GM19239 (cell line): ENCODE results near the gene SKA2.
"Not testable (repeated sequence)": the region's sequence is repeated elsewhere in the genome, so short reads cannot be mapped to it uniquely, and the experiment has no call there.

Source experiments
- DNase-seq: peaks from one replicate; pipeline ENCODE4 v3.0.0; 2011; ENCODE audit warnings: low spot score; ENCODE audit not compliant: insufficient read length
- FAIRE-seq: peaks from 2 replicates; lab custom pipeline; 2011; peaks lifted over from hg19 to GRCh38; lab: Jason Lieb, UNC

Gene SKA2

DNA sequence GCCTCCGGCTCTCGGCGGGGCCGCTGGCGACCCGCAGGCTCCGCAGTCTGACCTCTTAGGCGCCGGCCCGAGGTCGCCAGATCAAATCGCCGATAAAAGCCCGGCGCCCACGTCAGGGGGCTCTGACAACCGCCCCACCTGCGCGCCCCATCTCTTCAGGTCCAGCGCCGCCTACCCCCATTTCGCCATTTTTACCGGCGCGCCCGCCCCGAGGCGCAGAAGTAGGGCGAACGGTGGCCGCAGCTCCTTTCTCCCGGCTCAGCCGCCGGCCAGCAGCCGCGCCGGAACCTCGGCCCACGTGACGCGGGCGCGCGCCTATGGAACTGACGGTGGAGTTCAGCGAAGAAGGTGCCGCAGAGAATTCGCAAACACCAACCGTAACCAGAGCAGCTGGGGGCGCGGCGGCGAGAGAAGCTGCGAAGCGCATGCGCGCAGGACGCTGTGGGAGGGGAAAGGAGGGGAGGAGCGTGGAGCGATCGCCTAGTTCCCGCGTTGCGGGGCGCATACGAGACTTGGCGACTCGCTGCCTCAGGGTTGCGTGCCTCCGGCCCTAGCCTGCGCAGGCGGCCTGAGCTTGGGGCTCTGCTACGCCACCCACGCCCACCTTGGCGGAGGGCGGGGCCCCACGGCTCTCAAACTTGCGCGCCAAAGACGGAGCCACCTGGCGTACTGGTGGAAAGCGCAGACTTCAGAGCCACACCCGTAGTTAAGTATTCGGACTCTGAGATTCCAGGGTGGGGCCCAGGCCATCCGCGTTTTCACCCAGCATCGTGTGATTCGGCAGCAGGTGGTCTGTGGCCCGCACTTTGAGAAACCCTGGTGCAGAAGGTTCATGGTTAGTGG is 48.3 kb downstream of the SKA2 start, which contains the start of gene TRIM37:
Gene TRIM37, minus strand, starts transcription at position 418 of the 843 bp plus-strand sequence. CDS start 419 bp downstream, outside the sequence.
- DNase-seq (peak; percentile 91), FAIRE-seq (peak; percentile 93)

- DNase-seq = no peak
- FAIRE-seq = peak; percentile 61
Observed at GRCh38 chr17:59105852-59106462, 49.0 kb downstream of the SKA2 start.

- FAIRE-seq = no peak
Observed at GRCh38 chr17:59101178-59101577, 53.8 kb downstream of the SKA2 start.

GRCh38 chr17:59097876-59098275 is 57.1 kb downstream of the SKA2 start:
- no peak for DNase-seq
- FAIRE-seq = no peak

More at GRCh38 chr17:59101178-59101577, 53.8 kb downstream of the SKA2 start:
- no peak for DNase-seq

GRCh38 chr17:59094861-59095530 is 60.0 kb downstream of the SKA2 start:
- FAIRE-seq (no peak), DNase-seq (no peak)

DNA sequence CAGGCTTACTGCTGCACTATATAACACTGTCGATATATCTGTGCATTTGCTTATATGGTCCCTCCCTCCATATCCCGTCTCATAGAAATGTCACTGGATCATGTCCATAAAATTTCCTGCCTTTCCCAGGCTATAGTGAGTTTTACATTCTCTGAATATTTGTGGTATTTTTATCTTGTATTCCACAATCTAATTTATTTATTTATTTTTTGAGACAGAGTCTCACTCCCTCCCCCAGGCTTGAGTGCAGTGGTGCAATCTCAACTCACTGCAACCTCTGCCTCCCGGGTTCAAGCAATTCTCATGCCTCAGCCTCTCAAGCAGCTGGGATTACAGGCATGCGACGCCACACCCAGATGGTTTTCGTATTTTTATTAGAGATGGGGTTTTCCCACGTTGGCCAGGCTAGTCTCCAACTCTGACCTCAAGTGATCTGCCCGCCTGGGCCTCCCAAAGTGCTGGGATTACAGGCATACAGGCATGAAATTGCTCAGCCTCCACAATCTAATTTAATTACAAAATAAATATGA is 61.2 kb downstream of the SKA2 start:
- FAIRE-seq (no peak), DNase-seq (no peak)

DNA sequence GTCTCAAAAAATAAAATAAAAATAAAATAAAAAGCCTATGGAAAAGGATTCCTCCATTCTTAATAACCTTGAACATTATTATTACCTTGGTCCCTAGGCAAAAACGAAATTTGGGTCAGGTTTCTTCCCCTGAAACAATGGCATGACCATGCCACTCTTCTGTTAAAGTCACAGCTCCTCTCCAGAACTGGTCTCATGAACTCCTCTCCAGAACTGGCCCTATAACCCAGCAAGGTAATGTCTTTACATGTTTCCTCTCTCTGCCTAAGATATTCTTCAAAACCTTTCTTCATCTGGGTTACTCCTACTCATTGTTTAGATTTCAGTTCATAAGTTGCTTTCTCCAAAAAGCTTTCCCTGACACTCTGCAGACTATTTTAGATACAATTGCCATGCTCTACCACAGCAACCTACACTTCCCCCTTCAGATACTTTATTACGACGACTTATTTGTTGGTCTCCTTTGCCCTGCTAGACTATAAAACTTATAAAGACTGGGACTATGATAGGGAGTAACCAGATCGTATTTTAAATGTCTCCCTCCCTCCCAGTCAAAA is 61.8 kb downstream of the SKA2 start:
- DNase-seq (no peak), FAIRE-seq (no peak)

- not testable (repeated sequence) for FAIRE-seq, DNase-seq
Observed at GRCh38 chr17:59090593-59090992, 64.4 kb downstream of the SKA2 start.

DNA sequence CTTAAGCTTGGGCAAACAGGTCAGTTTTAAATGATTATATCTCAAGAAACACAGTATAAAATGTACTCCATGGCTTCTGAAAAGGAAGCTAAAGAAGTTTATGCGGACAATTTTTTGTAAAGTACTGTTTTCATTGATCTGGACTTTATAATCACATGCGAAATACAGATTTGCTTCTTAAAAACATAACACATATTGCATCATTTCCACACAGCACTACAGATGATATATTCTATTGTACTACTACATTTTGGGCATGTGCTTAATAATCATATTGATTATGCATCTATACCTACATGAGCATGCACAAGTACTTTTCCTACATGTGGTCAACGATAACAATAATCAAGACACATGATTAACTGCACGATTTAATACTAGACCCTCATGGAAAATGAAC is 70.8 kb downstream of the SKA2 start:
- FAIRE-seq = no peak
- no peak for DNase-seq

DNA sequence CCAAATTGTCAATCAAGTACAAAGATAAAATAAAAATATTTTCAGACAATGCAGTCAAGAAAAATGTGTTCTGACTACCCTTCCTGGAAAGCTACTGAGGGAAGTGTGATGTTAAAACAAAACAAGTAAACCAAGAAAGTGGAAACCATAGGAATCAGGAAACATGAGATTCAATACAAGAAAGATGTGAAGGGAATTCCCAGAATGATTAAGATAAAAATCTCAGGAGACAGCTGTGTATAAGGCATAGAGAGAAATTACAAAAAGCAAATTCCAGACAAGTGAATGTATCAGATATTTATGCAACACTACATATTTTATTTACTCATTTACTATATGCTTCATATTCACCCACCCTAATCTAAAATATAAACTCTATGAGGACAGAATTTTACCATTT is 80.5 kb downstream of the SKA2 start:
- DNase-seq (no peak), FAIRE-seq (no peak)

DNA sequence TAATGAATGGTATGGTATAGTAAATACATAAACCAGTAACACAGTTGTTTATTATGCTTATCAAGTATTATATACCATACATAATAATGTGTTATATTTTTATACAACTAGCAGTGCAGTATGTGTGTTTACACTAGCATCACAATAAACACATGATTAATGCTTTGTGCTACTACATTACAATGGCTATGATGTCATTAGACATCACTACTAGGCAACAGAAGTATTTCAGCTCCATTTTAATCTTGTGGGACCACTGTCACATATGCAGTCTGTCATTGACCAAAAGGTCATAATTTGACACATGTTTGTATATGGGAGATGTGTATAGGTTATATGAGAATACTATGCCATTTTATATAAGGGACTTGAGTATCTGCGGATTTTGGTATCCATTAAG is 81.0 kb downstream of the SKA2 start:
- FAIRE-seq = no peak
- DNase-seq = no peak

- no peak for FAIRE-seq
- DNase-seq = no peak
Observed at GRCh38 chr17:59069856-59070255, 85.1 kb downstream of the SKA2 start.

DNA sequence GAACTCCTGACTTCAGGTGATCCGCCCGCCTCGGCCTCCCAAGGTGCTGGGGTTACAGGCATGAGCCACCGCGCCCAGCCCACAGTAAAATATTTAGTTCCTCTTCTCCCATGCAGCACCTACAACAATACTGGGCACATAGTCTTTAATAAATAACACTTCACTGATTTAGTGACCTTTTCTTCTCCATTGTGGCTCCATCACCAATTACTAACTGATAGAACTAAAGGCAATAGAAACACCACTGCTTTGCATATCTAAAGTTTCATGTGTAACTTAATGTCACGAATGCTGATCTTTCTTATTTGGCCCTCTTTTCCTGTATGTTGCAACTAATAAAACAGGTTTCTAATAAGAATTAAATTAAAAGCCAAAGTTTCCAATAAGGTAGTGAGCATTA is 87.2 kb downstream of the SKA2 start:
- DNase-seq (no peak), FAIRE-seq (peak; percentile 80)

DNA sequence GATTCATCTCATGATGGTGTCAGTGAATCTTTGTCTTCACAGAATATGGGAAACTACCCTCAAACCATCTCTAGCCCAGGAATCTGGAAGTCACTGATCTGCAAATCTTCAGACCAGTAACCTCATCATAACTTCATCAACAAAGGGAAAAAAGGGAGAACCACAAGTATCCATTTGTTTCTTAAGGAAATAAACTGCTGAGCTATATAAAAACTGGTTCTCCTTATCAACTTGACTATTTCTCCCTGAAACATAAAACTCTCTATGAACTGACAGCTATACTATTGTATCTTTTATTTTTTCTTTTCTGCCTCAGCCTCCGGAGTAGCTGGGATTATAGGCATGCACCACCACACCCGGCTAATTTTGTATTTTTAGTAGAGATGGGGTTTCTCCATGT is 87.6 kb downstream of the SKA2 start:
- FAIRE-seq = no peak
- DNase-seq = no peak

- DNase-seq = no peak
- FAIRE-seq = peak; percentile 11
Observed at GRCh38 chr17:59062509-59062908, 92.5 kb downstream of the SKA2 start.
